Lower lobe of right lung (tissue), 2 donors: ENCODE measurements around the gene PSMA6. TPM values are rescaled to one million over a fixed set of nuclear protein-coding genes. Genes with fewer than 3 reads are reported as not detected.

ENCODE experiments used
- ATAC-seq, 2 donors: fragments of 200-7000 bp; cut with Tn5 transposase; one replicate each; pipeline ENCODE4 v1.9.1; 2020 to 2022; ENCODE audit warnings: mild to moderate bottlenecking in 2 of 2, moderate library complexity in 2 of 2
- DNase-seq: peaks from one replicate; pipeline ENCODE4 v3.0.0-alpha.2; 2020
- H3K27ac ChIP-seq: fragments of 200-600 bp; one replicate; pipeline ENCODE4 v1.8.0; 2022
- H3K27me3 ChIP-seq: fragments of 200-600 bp; one replicate; pipeline ENCODE4 v1.8.0; 2022; ENCODE audit warnings: low read depth
- H3K36me3 ChIP-seq: fragments of 200-600 bp; one replicate; pipeline ENCODE4 v1.8.0; 2022; ENCODE audit warnings: mild to moderate bottlenecking
- H3K4me1 ChIP-seq: fragments of 200-600 bp; one replicate; pipeline ENCODE4 v1.8.0; 2022
- H3K4me3 ChIP-seq: fragments of 200-600 bp; one replicate; pipeline ENCODE4 v1.8.0; 2022; ENCODE audit warnings: mild to moderate bottlenecking
- H3K9me3 ChIP-seq: fragments of 200-600 bp; one replicate; pipeline ENCODE4 v1.8.0; 2022
- intact Hi-C: fragments of 100-400 bp; cut with DNase I; formaldehyde crosslinking; loops from one replicate; pipeline ENCODE4 v1.11.0; 2022
- total RNA-seq: library from RNA; stranded (reverse); fragmentation: NEBNext Ultra II Directional; extraction: Animal tissue kit (Norgen Biotek cat#: 25700); gene quantifications from one replicate; pipeline ENCODE4 v1.2.1, GENCODE V29; 2021
- TF ChIP-seq, protein P1 (sequence below): fragments of 200-600 bp; IDR thresholded peaks from one replicate; pipeline ENCODE4 v1.8.0; 2022; ENCODE audit warnings: antibody characterized with exemption, mild to moderate bottlenecking
- donor health status: DM: no; HTN: yes; CAD: no; lungs with severe emphysema.

Gene PSMA6
- total RNA-seq, 1 donor from 2014 or later = 159 TPM

DNA sequence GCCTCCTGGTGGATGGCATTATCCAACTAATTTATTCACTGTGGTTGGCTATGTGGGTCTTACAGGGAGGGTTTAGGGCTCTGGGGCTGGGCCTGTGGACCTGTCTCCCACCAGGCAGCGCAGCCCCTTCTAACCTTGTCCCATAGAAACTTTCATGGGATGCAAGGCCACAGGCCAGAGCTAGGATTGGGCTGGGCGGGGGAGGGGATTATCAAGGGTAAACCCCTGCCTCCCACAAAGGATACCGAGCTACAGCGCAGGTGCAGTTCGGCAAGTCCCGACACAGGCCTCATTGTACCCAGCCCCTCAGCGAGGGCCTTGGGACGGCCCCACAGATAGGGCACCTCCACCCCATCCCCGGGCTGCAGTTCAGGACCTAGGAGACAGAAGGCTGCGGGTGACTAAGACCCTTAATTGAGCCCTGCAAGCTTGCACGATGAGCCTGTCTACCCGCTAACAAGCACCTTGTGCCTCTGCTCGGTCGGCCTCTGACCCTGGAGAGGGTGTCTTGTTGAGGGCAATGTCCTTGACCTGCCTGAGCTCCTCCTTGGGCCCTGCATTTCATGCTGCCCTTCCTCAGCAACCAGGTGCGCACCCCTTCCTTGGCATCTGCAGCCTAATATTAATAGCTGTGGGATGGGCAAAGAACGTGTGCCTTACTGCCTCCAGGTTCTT lies 46.7 kb downstream of the PSMA6 start:
- Histone ChIP-seq H3K4me3 (no peak overlapping the region), H3K9me3 (no peaks in the 10 kb centered on the region), H3K27ac (peak overlapping the region; percentile 92), H3K27me3 (no peaks in the 10 kb centered on the region), H3K36me3 (no peaks in the 10 kb centered on the region), H3K4me1 (peaks cover 97% of the 10 kb centered on the region)
- DNase-seq (no peak), ATAC-seq (no peak)
- TF ChIP-seq, protein P1, sequence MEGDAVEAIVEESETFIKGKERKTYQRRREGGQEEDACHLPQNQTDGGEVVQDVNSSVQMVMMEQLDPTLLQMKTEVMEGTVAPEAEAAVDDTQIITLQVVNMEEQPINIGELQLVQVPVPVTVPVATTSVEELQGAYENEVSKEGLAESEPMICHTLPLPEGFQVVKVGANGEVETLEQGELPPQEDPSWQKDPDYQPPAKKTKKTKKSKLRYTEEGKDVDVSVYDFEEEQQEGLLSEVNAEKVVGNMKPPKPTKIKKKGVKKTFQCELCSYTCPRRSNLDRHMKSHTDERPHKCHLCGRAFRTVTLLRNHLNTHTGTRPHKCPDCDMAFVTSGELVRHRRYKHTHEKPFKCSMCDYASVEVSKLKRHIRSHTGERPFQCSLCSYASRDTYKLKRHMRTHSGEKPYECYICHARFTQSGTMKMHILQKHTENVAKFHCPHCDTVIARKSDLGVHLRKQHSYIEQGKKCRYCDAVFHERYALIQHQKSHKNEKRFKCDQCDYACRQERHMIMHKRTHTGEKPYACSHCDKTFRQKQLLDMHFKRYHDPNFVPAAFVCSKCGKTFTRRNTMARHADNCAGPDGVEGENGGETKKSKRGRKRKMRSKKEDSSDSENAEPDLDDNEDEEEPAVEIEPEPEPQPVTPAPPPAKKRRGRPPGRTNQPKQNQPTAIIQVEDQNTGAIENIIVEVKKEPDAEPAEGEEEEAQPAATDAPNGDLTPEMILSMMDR = no peak
- intact Hi-C loops = no loop called here

DNA sequence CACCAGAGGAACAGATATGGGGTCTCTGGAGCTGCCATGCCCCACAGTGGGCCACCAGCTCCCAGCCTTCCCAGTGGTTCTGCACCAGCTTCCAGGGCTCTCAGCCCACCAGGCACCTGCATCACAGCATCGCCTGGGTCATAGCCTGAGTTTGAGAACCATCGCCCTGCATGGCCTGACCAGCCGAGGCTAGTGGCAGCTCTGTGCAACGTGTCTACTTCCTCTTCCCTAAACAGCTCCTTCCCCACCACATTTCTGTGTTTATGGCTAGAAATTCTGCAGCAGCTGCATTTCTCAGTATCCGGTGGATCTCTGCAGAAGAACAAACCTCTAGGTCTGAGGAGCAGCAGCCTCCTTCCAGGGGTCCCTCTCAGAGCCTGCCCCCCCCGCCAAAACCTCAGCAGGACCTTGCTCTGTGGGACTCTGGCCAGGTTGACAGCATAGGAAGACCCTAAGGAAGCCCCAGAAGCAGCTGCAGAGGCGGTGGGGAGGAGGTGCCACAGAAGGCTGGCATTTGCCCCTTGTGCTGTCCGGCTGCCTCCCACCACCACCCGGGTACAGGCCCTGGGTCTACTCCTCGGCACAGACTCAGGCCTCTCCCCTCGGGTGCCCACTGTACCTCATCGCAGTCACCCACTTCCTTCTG lies 47.7 kb downstream of the PSMA6 start:
- H3K27me3 ChIP-seq = no peaks in the 10 kb centered on the region
- peaks cover 96% of the 10 kb centered on the region for H3K4me1 ChIP-seq
- H3K27ac ChIP-seq = peak overlapping the region; percentile 92
- intact Hi-C loops = loop anchor here (5.0 kb wide), 1 partner anchor 62 kb away; the partner anchor contains the start of gene NFKBIA
- ATAC-seq = no peak
- DNase-seq = peak; percentile 72
- no peaks in the 10 kb centered on the region for H3K36me3 ChIP-seq
- no peak overlapping the region for H3K4me3 ChIP-seq
- H3K9me3 ChIP-seq = no peaks in the 10 kb centered on the region
- TF ChIP-seq, protein P1 = no peak

DNA sequence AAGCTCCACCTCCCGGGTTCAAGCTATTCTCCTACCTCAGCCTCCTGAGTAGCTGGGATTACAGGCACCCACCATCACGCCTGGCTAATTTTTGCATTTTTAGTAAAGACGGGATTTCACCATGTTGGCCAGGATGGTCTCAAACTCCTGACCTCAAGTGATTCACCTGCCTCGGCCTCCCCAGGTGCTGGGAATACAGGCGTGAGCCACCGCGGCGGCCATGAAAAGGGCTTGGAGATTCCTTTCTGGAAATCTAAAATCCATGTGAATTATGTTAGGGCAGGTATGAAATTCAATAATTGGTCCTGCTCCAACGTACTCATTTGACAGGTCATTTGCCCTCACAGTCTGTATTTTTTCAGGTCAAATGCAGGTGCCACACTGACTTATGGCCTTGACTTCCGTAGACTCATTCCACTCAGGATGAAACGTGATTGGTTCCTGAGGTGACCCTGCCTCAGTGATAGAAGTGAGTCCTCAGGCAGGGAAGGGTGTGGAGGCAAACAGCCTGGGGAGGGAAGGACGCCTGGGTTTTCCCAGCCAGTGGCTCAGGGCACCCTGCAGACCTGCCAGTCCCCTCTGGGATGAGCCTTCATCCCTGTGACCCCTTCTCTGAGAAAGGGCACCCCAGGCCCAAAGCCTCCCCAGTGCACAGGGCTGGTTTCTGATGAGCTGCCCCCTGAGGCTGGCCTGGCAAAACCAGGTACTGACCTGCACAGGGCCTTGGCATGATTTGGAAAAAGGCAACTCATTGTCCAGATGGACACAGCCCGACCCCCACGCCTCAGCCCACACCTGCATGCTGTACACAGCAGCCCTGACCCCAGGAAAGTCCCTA lies 48.7 kb downstream of the PSMA6 start:
- no peak for ATAC-seq
- TF ChIP-seq, protein P1 = no peak
- Histone ChIP-seq H3K36me3 (no peaks in the 10 kb centered on the region), H3K4me3 (peak overlapping the region; percentile 38), H3K4me1 (peaks cover 87% of the 10 kb centered on the region), H3K27ac (peak overlapping the region; percentile 92), H3K9me3 (no peaks in the 10 kb centered on the region), H3K27me3 (no peaks in the 10 kb centered on the region)
- intact Hi-C loops = loop anchor here (5.0 kb wide), 1 partner anchor 61 kb away; the partner anchor contains the start of gene NFKBIA
- no peak for DNase-seq

GRCh38 chr14:35341454-35341750 lies 49.2 kb downstream of the PSMA6 start:
- DNase-seq = no peak
- intact Hi-C loops = loop anchor here (5.0 kb wide), 1 partner anchor 61 kb away; the partner anchor contains the start of gene NFKBIA
- Histone ChIP-seq H3K36me3 (no peaks in the 10 kb centered on the region), H3K27ac (peak overlapping the region; percentile 92), H3K27me3 (no peaks in the 10 kb centered on the region), H3K9me3 (no peaks in the 10 kb centered on the region), H3K4me1 (peaks cover 82% of the 10 kb centered on the region), H3K4me3 (peak overlapping the region; percentile 38)
- ATAC-seq = no peak
- TF ChIP-seq, protein P1 = no peak

- DNase-seq = peak; percentile 98
- Histone ChIP-seq H3K27me3 (no peaks in the 10 kb centered on the region), H3K27ac (peak overlapping the region; percentile 92), H3K9me3 (no peaks in the 10 kb centered on the region), H3K4me1 (peaks cover 77% of the 10 kb centered on the region), H3K36me3 (no peaks in the 10 kb centered on the region), H3K4me3 (peak overlapping the region; percentile 38)
- TF ChIP-seq, protein P1 = no peak
- intact Hi-C loops = loop anchor here (5.0 kb wide), 1 partner anchor 60 kb away; the partner anchor contains the start of gene NFKBIA
- peak; percentile 93 to 95 for ATAC-seq
These were observed 49.7 kb downstream of the PSMA6 start for GRCh38 chr14:35341751-35342488.
